H9 (cell line): ENCODE measurements around the gene USP9X. TPM values are rescaled to one million over a fixed set of nuclear protein-coding genes. Genes with fewer than 3 reads are reported as not detected.
A peak's percentile ranks its signal among the peaks of the same experiment; 100 is the strongest.

ENCODE experiments used
- DNase-seq: peaks from one replicate; pipeline ENCODE4 v3.0.0-alpha.2; 2017
- H2AFZ ChIP-seq: one replicate; pipeline ENCODE4 v1.6.1; 2013; ENCODE audit warnings: mild to moderate bottlenecking, low read length, control low read depth, moderate library complexity
- H2AK5ac ChIP-seq: 2 replicates; pipeline ENCODE4 v1.6.1; 2013; ENCODE audit warnings: low read length, control low read depth, mixed read lengths; ENCODE audit not compliant: insufficient read length
- H2BK120ac ChIP-seq: one replicate; pipeline ENCODE4 v1.6.1; 2013; ENCODE audit warnings: low read depth, mild to moderate bottlenecking, low read length, control low read depth, inconsistent platforms; ENCODE audit not compliant: poor library complexity, severe bottlenecking
- H2BK12ac ChIP-seq: 2 replicates; pipeline ENCODE4 v1.6.1; 2013; ENCODE audit warnings: low read length, control low read depth, mixed read lengths, low read depth; ENCODE audit not compliant: insufficient read length
- H2BK15ac ChIP-seq: 2 replicates; pipeline ENCODE4 v1.6.1; 2013; ENCODE audit warnings: low read depth, low read length, control low read depth
- H2BK20ac ChIP-seq: one replicate; pipeline ENCODE4 v1.6.1; 2013; ENCODE audit warnings: low read depth, mild to moderate bottlenecking, low read length, control low read depth, inconsistent platforms; ENCODE audit not compliant: poor library complexity, severe bottlenecking
- H2BK5ac ChIP-seq: 2 replicates; pipeline ENCODE4 v1.6.1; 2013; ENCODE audit warnings: low read length, control low read depth, mixed read lengths; ENCODE audit not compliant: insufficient read length
- H3K14ac ChIP-seq: 2 replicates; pipeline ENCODE4 v1.6.1; 2013; ENCODE audit warnings: low read length, control low read depth; ENCODE audit not compliant: insufficient read depth
- H3K18ac ChIP-seq: 2 replicates; pipeline ENCODE4 v1.6.1; 2013; ENCODE audit warnings: low read depth, mild to moderate bottlenecking, mixed read lengths, low read length, control low read depth; ENCODE audit not compliant: insufficient read length
- H3K23ac ChIP-seq: 2 replicates; pipeline ENCODE4 v1.6.1; 2013; ENCODE audit warnings: low read length, control low read depth, mixed read lengths, low read depth; ENCODE audit not compliant: insufficient read length
- H3K23me2 ChIP-seq: 2 replicates; pipeline ENCODE4 v1.6.1; 2013; ENCODE audit warnings: low read depth, mild to moderate bottlenecking, mixed read lengths, low read length, control low read depth; ENCODE audit not compliant: insufficient read length, poor library complexity, severe bottlenecking
- H3K27ac ChIP-seq: 2 replicates; pipeline ENCODE4 v1.5.1; 2013; ENCODE audit warnings: low read length, control low read depth, mixed read lengths, low read depth; ENCODE audit not compliant: insufficient read length
- H3K27me3 ChIP-seq: 2 replicates; pipeline ENCODE4 v1.6.1; 2013; ENCODE audit warnings: low read length, control low read depth, inconsistent platforms; ENCODE audit not compliant: insufficient read depth
- H3K4ac ChIP-seq: 2 replicates; pipeline ENCODE4 v1.6.1; 2013; ENCODE audit warnings: low read depth, mild to moderate bottlenecking, control low read depth, inconsistent platforms, low read length, moderate library complexity
- H3K4me1 ChIP-seq: 2 replicates; pipeline ENCODE4 v1.6.1; 2013; ENCODE audit warnings: low read length, control low read depth, inconsistent platforms; ENCODE audit not compliant: insufficient read depth
- H3K4me2 ChIP-seq: 2 replicates; pipeline ENCODE4 v1.6.1; 2013; ENCODE audit warnings: low read length, control low read depth, mixed read lengths; ENCODE audit not compliant: insufficient read length, insufficient read depth
- H3K56ac ChIP-seq: 2 replicates; pipeline ENCODE4 v1.6.1; 2013; ENCODE audit warnings: low read depth, mild to moderate bottlenecking, mixed read lengths, low read length, control low read depth; ENCODE audit not compliant: insufficient read length
- H3K79me1 ChIP-seq: 2 replicates; pipeline ENCODE4 v1.6.1; 2013; ENCODE audit warnings: low read depth, mild to moderate bottlenecking, moderate library complexity, low read length, control low read depth, inconsistent platforms; ENCODE audit not compliant: insufficient read depth, poor library complexity, severe bottlenecking
- H3K79me2 ChIP-seq: 2 replicates; pipeline ENCODE4 v1.6.1; 2013; ENCODE audit warnings: low read length, control low read depth, inconsistent platforms; ENCODE audit not compliant: insufficient read depth
- H3K9ac ChIP-seq: 2 replicates; pipeline ENCODE4 v1.6.1; 2013; ENCODE audit warnings: low read length, control low read depth, mixed read lengths; ENCODE audit not compliant: insufficient read length; ENCODE audit errors: extremely low read depth
- H3K9me3 ChIP-seq: one replicate; pipeline ENCODE4 v1.6.1; 2013; ENCODE audit warnings: low read depth, low read length, inconsistent platforms; ENCODE audit not compliant: control insufficient read depth
- H3T11ph ChIP-seq: one replicate; pipeline ENCODE4 v1.6.1; 2013; ENCODE audit warnings: mild to moderate bottlenecking, low read length, control low read depth, inconsistent platforms
- H4K20me1 ChIP-seq: one replicate; pipeline ENCODE4 v1.6.1; 2013; ENCODE audit not compliant: control insufficient read depth, insufficient read length, insufficient read depth
- H4K5ac ChIP-seq: 2 replicates; pipeline ENCODE4 v1.6.1; 2013; ENCODE audit warnings: low read depth, mild to moderate bottlenecking, mixed read lengths, low read length, control low read depth; ENCODE audit not compliant: insufficient read length
- H4K8ac ChIP-seq: replicated peaks from 2 replicates; pipeline ENCODE4 v1.6.1; 2013; ENCODE audit warnings: low read length, control low read depth, mixed read lengths, low read depth; ENCODE audit not compliant: insufficient read length
- H4K91ac ChIP-seq: 2 replicates; pipeline ENCODE4 v1.6.1; 2013; ENCODE audit warnings: low read depth, mild to moderate bottlenecking, moderate library complexity, mixed read lengths, low read length, control low read depth; ENCODE audit not compliant: insufficient read length
- H3K27ac Mint-ChIP-seq, 3 experiments: 2 replicates in 2 of 3; 3 replicates in 1 of 3; pipeline ENCODE4 v1.8.0; 2020 to 2021; ENCODE audit warnings: mixed read lengths in 3 of 3, mild to moderate bottlenecking in 1 of 3, moderate library complexity in 1 of 3
- H3K27me3 Mint-ChIP-seq: 2 replicates; pipeline ENCODE4 v1.8.0; 2021; ENCODE audit warnings: low read depth, mild to moderate bottlenecking, moderate library complexity, mixed read lengths
- H3K36me3 Mint-ChIP-seq, 3 experiments: 2 replicates in 2 of 3; 3 replicates in 1 of 3; pipeline ENCODE4 v1.8.0; 2020 to 2021; ENCODE audit warnings: low read depth in 3 of 3, mixed read lengths in 3 of 3; ENCODE audit not compliant: insufficient read depth in 1 of 3
- H3K4me1 Mint-ChIP-seq, 2 experiments: 2 replicates each; pipeline ENCODE4 v1.8.0; 2020; ENCODE audit warnings: mixed read lengths in 2 of 2
- H3K4me3 Mint-ChIP-seq, 2 experiments: 2 replicates in 1 of 2; 3 replicates in 1 of 2; pipeline ENCODE4 v1.8.0; 2020 to 2021; ENCODE audit warnings: mild to moderate bottlenecking in 2 of 2, mixed read lengths in 2 of 2, moderate library complexity in 1 of 2
- H3K9me3 Mint-ChIP-seq, 2 experiments: 2 replicates in 1 of 2; 3 replicates in 1 of 2; pipeline ENCODE4 v1.8.0; 2020; ENCODE audit warnings: mild to moderate bottlenecking in 2 of 2, mixed read lengths in 2 of 2, moderate library complexity in 1 of 2
- CTCF ChIP-seq: fragments of 200-600 bp; sonication (generic); conservative IDR thresholded peaks from 3 replicates; pipeline ENCODE4 v1.8.0; 2021; ENCODE audit warnings: antibody characterized with exemption, mild to moderate bottlenecking
- WGBS: extraction: QIAGEN DNeasy Blood & Tissue Kit; methylation state at CpG from one replicate; pipeline ENCODE4 v1.1.7; 2013; ENCODE audit warnings: missing lambda C conversion rate, low lambda C conversion rate, mixed read lengths; ENCODE audit not compliant: insufficient read length; ENCODE audit errors: extremely low coverage; 5-methylcytosine and 5-hydroxymethylcytosine counted together
- long read RNA-seq: library from polyadenylated mRNA; unstranded; transcript quantifications from one replicate; pipeline ENCODE4 v2.0.0, GENCODE V29; 2020
- total RNA-seq: library from RNA; stranded (reverse); gene quantifications from 2 replicates; pipeline ENCODE4 v1.2.1, GENCODE V29; 2021

Gene USP9X, protein sequence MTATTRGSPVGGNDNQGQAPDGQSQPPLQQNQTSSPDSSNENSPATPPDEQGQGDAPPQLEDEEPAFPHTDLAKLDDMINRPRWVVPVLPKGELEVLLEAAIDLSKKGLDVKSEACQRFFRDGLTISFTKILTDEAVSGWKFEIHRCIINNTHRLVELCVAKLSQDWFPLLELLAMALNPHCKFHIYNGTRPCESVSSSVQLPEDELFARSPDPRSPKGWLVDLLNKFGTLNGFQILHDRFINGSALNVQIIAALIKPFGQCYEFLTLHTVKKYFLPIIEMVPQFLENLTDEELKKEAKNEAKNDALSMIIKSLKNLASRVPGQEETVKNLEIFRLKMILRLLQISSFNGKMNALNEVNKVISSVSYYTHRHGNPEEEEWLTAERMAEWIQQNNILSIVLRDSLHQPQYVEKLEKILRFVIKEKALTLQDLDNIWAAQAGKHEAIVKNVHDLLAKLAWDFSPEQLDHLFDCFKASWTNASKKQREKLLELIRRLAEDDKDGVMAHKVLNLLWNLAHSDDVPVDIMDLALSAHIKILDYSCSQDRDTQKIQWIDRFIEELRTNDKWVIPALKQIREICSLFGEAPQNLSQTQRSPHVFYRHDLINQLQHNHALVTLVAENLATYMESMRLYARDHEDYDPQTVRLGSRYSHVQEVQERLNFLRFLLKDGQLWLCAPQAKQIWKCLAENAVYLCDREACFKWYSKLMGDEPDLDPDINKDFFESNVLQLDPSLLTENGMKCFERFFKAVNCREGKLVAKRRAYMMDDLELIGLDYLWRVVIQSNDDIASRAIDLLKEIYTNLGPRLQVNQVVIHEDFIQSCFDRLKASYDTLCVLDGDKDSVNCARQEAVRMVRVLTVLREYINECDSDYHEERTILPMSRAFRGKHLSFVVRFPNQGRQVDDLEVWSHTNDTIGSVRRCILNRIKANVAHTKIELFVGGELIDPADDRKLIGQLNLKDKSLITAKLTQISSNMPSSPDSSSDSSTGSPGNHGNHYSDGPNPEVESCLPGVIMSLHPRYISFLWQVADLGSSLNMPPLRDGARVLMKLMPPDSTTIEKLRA (N-terminal part only)
- total RNA-seq = 268 and 284 TPM in 2 replicates
- long read RNA-seq, partial matches to known transcripts = 163 of 185 reads
- long read RNA-seq, other reads (novel, unspliced or antisense) = 22 of 185 reads

- H3K27ac ChIP-seq = peak within 1 kb of the TSS; percentile 99
- peak within 1 kb of the TSS; percentile 96 for H3K9ac ChIP-seq
- no peak within 1 kb of the TSS for H2AK5ac ChIP-seq
- H2AFZ ChIP-seq = no peak within 1 kb of the TSS
- no peak for TF ChIP-seq CTCF
- H4K91ac ChIP-seq = peak within 1 kb of the TSS; percentile 93
- no peaks in the 10 kb centered on the region for H3K79me1 ChIP-seq
- peak within 1 kb of the TSS; percentile 98 for H3K14ac ChIP-seq
- H4K20me1 ChIP-seq = no peaks in the 10 kb centered on the region
- no peaks in the 10 kb centered on the region for H3K27me3 ChIP-seq
- no CpG with 5 or more reads among the region's 61 CpGs for WGBS
- H3K79me2 ChIP-seq = peaks cover 45% of the 10 kb centered on the region
- peak within 1 kb of the TSS; percentile 100 for H3K27ac Mint-ChIP-seq
- peak within 1 kb of the TSS; percentile 98 for H4K5ac ChIP-seq
- H3K9me3 ChIP-seq = no peaks in the 10 kb centered on the region
- peak within 1 kb of the TSS; percentile 97 for H4K8ac ChIP-seq
- H2BK120ac ChIP-seq = peak within 1 kb of the TSS; percentile 52
- peak within 1 kb of the TSS; percentile 86 to 87 for H3K4me3 Mint-ChIP-seq
- H3K4me1 ChIP-seq = no peaks in the 10 kb centered on the region; the same call in 1 of the 2 replicates
- no peak within 1 kb of the TSS for H2BK20ac ChIP-seq
- H3K18ac ChIP-seq = peak within 1 kb of the TSS; percentile 99
- no peaks in the 10 kb centered on the region for H3K27me3 Mint-ChIP-seq
- peaks cover 10 to 12% of the 10 kb centered on the region in 2 experiments for H3K4me1 Mint-ChIP-seq
- H3K4me2 ChIP-seq = peak within 1 kb of the TSS; percentile 90
- no peak within 1 kb of the TSS for H2BK15ac ChIP-seq
- peak within 1 kb of the TSS; percentile 83 for H2BK12ac ChIP-seq
- H3K9me3 Mint-ChIP-seq = peaks cover 57 to 64% of the 10 kb centered on the region in 2 experiments
- peaks cover 4% of the 10 kb centered on the region for H3K23me2 ChIP-seq
- H2BK5ac ChIP-seq = peak within 1 kb of the TSS; percentile 96
- peak; percentile 93 for DNase-seq
- H3K4ac ChIP-seq = peak within 1 kb of the TSS; percentile 70
- peak within 1 kb of the TSS; percentile 92 for H3K56ac ChIP-seq
- H3K23ac ChIP-seq = no peak within 1 kb of the TSS
- H3T11ph ChIP-seq = no peak within 1 kb of the TSS
- H3K36me3 Mint-ChIP-seq = peaks cover 22 to 36% (median 32%) of the 10 kb centered on the region in 3 experiments
Measured at GRCh38 chrX:41084893-41085511, at the start of gene USP9X. Gene USP9X (plus strand): TSS chrX:41085445. CDS start chrX:41123629, 38,184 bp downstream.
